GM21529 (cell line): ENCODE results near the gene RET.

Source experiments
- ATAC-seq: cut with Tn5 transposase; IDR thresholded peaks from one replicate; pipeline ENCODE4 v1.9.1; 2021; ENCODE audit not compliant: unreplicated experiment

RET gene

GRCh38 chr10:43044448-43044921 lies 32.4 kb upstream of the RET start:
- no peak for ATAC-seq

- no peak for ATAC-seq
Observed at GRCh38 chr10:43044961-43045621, 31.8 kb upstream of the RET start.

DNA sequence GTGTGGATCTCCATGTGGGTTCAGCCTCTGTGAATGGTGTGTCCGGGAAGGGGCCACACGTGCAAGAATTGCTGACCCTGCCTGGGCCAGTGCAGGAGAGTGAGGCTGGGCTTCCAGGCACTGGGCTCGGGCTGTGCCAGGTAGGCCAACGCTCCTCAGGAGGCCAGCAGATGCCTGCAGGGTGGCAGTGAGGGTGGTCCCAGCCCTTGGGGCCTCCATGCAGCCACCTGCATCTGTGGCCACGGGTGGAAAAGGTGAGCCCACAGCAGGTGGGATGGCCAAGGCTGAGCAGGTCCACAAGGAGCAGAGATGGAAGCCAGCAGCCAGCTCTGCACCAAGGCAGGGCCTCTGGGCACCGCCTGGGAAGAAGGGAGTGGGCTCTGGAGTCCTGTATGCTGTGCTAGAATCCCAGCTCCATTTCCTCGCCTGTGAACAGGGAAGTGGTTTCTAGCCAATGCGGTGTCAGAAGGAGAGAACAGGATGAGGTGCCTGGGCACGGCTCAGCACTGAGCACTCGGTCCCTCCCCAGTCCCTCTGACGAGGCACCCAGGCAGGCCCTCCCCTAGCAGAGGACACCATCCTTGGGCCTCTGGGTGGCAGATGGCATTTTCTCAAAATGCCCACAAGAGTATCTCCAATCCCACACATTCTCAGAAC lies 31.1 kb upstream of the RET start:
- ATAC-seq = no peak

DNA sequence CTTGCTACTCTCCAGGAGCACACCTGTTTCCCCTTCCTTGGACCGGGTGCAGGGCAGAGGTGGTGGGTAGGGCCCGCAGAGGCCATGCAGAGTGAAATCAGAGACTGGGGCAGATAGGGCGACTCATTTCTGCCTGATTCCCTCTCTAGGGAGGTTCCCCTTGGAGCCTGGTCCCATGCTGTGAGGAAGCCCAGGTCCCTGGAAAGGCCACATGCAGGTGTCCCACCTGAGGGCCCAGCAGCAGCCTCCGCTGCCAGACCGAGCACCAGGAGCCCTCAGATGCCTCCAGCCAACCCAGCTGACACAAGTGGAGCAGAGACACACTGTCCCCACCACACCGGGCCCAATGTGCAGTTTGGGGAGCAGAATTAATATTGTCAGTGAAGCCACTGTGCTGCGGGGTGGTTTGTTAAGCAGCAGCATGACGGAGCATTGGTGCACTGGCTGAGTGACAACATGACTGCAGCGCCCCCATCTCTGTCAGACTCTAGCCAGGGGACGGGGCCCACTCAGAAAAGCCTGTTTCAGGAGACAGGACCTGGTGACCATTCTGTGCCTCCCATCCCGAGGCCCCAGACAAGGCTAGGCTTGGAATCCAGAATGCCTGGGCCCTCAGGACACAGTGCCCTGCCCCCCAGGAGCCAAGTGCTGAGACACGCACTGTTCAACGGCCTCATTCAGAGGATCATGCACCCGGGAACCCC lies 30.4 kb upstream of the RET start:
- no peak for ATAC-seq

GRCh38 chr10:43047288-43047970 lies 29.4 kb upstream of the RET start:
- ATAC-seq = no peak

DNA sequence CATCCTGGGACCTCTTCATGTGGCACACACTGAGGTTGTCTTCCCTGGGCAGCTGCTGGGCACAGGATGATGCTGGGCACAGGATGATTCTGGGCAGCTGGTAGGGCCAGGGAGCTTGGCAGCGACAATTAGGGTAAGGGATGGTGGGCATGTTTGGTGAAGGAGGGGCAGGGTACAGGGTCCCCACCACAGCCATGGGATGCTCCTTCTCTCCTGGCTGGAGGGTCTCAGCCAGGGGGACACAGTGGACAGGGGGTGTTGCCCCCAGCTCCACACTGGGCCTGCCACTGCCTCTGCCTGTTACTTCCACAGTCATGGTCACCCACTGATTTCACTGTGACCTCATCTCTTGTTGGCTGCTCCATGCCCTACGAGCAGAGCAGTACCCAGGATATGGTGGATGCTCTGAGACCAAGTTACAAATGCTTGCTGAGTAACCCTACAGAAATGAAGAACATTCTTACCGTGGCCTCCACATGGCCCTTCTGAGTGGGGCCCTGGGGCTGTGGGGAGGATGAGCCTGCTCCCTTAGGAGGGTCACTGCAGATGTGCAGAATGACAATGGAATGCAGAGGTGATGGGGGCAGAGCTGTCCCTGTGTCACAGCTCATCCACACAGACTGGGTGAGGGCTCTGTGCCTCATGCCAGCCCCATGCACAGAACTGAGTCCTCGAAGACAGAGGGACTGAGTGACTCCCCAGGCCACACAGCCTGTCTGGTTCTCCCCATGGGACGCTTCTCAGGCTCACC lies 28.4 kb upstream of the RET start:
- no peak for ATAC-seq

DNA sequence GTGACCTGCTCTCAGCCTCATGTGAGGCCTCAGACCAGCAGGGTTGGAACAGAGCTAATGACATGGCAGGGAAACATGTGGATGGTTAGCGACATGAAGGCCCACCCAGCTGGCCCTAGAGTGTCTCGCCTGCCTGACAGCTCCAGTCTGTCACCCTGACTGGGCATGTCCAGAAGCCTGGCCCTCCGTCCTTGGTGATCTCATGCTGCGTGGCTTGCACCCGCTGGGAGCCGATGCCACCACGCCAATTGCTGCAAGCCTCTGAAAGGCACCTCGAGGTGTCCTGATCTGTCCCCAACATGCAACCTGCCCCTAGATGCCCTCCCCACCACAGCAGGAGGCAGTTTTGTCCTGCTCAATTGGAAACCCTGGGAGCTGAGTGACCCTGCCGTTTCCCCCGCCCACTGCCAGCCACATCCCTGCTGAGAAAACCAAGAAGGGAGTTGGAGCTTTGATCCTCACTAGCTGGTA lies 27.8 kb upstream of the RET start:
- no peak for ATAC-seq

DNA sequence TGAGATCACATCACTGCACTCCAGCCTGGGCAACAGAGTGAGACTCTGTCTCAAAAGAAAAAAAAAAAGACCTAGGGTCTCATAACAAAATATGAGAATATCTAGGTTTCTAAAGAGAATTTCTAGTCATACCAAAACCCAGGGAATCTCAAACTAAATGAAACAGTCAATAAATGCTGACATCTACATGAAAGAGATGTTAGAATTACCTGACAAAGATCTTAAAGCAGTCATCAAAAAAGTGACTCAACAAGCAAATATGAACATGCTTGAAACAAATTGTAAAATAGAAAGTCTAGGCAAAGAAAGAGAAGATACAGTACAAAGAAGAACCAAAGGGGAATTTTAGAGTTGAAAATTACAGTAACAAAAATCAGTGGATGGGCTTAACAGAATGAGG lies 26.9 kb upstream of the RET start:
- no peak for ATAC-seq

DNA sequence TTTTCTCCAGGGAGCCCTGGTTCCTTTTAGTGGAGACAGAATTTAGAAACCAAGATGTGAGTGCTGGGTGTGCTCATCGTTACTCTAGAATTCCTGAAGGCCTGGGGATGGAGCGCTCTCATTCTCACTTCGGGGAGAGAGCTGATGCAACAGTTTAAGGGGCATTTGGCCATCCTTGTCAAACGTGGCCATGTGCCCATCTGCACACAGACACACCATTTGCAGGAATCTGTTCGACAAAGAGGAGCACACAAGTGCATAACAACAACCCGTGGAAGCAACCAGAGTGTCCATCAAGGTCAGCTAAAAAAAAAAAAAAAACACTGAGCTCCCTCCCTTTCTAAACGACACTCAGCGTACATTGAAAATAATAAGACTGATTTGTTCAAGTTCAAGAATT lies 23.0 kb upstream of the RET start:
- no peak for ATAC-seq

DNA sequence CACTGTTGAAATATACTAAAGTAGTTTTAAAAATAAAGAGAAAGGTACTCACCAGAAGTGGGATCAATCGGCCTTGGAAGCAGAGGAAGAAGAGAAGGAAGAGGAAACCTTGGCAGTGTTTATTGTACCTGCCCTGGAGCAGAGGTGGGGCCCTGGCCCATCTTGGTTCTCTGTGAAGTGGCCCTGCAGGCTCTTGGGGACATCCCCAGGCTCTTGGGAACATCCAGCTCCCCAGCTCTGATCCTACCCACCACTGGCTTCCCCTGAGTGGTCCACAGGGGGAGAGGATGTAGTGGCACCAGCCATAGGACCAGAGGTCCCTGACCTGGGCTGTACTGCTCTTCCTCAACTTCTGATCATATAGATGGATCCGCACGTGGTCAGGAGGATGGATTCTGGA lies 22.3 kb upstream of the RET start:
- ATAC-seq = no peak

DNA sequence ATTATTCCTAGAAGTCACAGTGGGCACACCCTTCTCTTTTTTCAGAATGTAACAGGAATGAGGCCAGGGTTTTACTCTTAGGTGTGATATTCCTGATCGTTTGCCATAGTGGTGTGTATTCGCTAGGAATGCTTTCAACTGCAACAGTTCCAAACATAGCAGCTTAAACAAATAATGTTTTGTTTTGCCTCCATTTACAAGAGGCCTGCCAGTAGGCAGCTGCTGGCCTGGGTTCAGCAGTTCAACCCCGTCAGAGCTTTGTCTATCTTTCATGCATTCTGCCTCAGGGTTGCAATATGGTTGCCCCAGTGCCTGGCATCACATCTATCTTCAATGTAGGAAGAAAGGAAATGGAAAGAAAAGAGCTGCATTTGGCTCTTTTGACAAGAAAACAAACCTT lies 21.7 kb upstream of the RET start:
- no peak for ATAC-seq

- no peak for ATAC-seq
Observed at GRCh38 chr10:43055991-43056567, 20.8 kb upstream of the RET start.

DNA sequence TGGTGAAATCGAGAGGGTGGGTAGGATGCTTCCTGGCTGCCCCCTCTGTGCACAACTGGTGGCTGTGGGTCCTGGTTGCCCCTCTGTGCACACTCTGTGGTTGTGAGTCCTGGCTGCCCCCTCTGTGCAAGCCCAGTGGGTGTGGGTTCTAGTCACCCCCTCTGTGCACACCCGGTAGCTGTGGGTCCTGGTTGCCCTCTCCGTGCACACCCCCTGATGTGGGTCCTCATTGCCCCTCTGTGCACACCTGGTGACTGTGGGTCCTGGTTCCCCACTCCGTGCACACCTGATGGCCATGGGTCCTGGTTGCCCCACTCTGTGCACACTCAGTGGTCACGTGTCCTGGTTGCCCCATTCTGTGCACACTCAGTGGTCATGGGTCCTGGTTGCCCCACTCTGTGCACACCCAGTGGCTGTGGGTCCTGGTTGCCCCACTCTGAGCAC lies 20.3 kb upstream of the RET start:
- ATAC-seq = no peak

DNA sequence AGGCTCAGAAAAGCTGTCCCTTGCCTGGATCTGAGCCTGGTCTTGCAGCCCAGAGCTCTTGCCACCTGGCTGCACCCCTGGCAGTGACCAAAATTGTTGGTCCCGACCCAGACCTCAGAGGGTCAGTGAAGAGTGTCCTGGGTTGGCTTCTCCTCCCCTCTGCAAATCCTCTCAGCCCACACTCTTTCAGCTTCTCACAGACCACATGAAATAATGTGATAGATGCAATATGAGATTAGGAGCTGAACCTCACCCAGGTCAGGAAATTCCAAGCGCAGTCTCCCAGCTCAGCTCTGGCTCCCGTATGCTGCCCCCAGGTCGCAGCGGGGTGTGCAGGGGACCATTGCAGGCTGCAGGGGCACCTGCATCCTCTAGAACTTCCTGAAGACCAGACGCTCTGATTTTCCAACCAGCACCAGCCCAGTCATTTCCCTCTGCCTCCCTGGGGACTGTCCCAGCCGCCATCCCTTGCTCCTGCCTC lies 19.6 kb upstream of the RET start:
- ATAC-seq = no peak

DNA sequence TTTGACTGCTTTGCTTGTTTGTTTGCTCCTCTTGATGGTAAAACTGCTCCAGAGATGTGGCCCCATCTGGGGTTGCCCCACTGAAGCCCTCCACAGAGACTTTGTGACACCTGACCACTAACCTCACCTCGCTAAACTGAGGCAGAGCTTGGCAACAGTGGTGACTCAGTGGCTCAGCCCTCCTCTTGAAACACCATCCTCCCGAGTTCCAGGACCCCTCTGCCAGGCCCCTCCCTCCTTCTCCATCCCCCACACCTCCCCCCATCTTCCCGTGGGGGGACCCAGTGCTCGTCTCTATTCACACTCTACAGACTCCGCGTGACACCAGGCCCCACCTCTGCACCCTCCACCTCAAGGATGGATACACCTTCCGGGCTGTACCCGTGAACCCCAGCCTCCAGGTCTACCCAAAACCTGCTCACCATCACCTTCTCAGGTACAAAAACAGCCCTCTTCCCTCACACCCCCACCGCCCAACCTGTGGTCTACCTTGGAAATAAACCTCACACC lies 19.0 kb upstream of the RET start:
- ATAC-seq = no peak

DNA sequence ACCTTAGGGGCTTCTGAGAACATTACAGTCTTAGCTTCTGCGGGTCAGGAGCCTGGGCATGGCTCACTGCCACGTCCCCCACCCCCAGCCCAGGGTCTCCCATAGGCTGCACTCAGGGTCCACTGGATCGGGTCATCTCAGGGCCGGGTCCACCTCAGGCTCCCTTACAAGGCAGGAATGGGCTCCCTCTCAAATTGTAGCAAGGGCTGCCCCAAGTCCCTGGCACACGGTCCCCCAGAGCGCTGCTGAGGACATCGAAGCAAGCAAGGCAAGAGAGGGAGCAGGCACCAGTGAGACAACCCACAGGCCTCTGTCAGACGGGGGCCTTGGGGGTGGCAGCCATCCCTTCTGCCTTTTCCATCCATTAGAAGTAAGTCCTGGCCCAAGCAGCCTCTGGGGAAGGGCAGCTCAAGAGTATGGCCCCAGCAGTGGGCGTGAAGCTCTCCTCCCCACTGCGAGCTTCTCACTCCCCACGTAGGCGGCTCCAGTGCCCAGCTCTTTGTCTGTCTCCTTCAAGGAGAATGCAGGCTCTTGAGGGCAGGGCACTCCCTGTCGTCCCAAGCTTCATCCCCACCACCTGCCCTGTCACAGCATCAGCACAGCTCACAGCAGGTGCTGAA lies 18.0 kb upstream of the RET start:
- ATAC-seq = no peak

- no peak for ATAC-seq
Observed at GRCh38 chr10:43059336-43059720, 17.5 kb upstream of the RET start.

- no peak for ATAC-seq
Observed at GRCh38 chr10:43059828-43060227, 17.0 kb upstream of the RET start.

DNA sequence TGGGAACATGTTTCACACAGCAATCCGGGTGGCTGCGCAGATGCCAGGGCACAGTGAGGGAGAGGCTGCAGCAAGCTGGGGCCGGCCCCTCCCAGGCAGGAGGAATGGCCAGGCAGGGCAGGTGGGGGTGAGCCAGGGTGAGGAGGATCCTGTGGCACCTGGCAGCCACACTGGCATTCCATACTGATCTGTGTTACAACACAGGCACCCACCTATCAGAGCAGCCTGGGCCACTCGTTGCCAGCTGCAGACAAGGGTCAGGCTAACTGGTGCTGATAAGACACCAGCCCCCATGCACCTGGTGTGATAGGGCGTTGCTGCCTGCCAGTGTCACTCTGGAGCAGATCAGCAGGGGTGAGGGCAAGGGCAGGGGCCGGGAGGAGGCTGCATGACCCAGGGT lies 16.6 kb upstream of the RET start:
- ATAC-seq = no peak

GRCh38 chr10:43061331-43061730 lies 15.5 kb upstream of the RET start:
- no peak for ATAC-seq
